Measurements from ENCODE around the gene ZNF511.
"Not testable (repeated sequence)": the region's sequence is repeated elsewhere in the genome, so short reads cannot be mapped to it uniquely, and the experiment has no call there.

The ZNF511 gene, protein sequence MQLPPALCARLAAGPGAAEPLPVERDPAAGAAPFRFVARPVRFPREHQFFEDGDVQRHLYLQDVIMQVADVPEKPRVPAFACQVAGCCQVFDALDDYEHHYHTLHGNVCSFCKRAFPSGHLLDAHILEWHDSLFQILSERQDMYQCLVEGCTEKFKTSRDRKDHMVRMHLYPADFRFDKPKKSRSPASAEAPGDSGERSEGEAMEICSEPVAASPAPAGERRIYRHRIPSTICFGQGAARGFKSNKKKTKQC

DNA sequence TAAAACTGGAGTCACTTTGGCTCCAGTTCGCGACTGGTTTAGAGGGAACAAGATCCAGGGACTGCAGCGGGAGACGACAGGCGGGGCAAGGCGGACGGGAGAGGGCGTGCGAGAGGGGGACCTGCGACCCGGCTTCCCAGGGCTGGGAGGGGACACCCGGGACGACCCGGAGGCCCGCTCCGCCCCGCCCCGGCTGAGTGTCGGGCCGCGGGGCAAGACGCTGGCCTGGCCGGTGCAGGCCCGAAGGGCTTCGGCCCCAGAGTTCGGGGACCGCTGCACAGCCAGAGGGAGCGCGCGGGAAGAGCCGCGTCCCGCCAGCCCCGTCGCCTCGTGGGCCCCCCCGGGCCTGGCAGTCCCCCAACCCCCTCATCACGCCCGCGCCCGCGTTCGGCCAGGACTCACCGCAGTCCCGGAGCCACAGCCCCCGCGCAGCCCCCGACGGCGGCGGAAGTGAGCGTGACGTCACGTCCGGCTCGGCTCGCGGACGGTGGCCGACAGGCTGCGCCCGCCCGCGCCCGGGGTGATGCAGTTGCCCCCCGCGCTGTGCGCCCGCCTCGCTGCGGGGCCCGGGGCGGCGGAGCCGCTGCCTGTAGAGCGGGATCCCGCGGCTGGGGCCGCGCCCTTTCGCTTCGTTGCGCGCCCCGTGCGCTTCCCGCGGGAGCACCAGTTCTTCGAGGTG lies at the start of gene ZNF511, which contains the start of gene TUBGCP2:
TSS of gene ZNF511 (plus strand) at position 494 of the 679 bp plus-strand sequence. CDS start at position 524, 30 bp downstream.
TSS of gene TUBGCP2 (minus strand) at position 452 of the 679 bp plus-strand sequence. CDS start 5,931 bp downstream, outside the sequence.
- peak; percentile 89 for DNase-seq

GRCh38 chr10:133259602-133259989 lies 49.1 kb upstream of the ZNF511 start:
- DNase-seq: no peak

DNA sequence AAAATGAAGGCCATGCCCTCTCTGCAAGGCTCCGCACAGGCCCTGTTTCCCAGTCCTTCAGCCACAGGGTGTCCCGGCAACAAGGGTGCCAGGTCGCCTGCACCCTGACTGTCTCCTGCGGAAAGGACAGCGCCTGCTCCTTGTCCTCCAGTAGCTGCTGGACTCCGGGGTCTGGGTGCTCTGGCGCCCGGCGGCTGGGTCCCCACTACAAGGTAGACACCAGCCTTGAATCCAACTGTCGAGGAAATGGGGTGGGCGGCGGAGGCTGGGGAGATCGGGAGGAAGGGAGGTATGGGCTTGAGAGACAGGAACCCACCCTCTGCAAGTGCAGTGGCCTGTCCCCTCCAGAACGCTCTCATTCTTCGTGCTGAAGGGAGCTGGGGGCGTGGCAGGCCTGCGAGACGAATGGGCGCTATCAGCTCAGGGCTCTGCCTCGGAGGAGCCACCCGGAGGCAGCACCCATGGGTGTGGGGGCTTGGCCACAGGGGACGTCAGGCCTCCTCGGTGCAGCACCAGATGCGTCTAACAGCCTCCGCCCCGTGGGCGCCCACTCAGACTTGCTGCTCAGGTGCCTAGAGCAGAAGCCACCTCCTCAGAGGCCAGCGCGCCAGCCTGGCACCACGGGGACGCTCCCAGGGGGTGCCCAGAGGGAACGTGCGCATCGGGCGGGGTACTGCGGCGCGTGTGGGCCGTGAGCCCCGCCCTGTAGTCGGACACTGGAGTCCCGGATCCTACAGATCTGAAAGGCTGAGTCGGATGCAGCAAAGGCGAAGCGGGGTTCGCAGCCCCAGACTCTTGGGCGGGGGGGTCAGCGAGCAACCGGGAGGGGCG lies 47.6 kb upstream of the ZNF511 start:
- DNase-seq: peak; percentile 4

- DNase-seq: peak; percentile 10
These were observed 46.9 kb upstream of the ZNF511 start for GRCh38 chr10:133261726-133262325.

GRCh38 chr10:133262696-133263095 lies 46.0 kb upstream of the ZNF511 start:
- no peak for DNase-seq

GRCh38 chr10:133263674-133264073 lies 45.0 kb upstream of the ZNF511 start:
- no peak for DNase-seq

GRCh38 chr10:133264461-133264860 lies 44.3 kb upstream of the ZNF511 start:
- DNase-seq: no peak

GRCh38 chr10:133265052-133265451 lies 43.7 kb upstream of the ZNF511 start:
- not testable (repeated sequence) for DNase-seq

DNA sequence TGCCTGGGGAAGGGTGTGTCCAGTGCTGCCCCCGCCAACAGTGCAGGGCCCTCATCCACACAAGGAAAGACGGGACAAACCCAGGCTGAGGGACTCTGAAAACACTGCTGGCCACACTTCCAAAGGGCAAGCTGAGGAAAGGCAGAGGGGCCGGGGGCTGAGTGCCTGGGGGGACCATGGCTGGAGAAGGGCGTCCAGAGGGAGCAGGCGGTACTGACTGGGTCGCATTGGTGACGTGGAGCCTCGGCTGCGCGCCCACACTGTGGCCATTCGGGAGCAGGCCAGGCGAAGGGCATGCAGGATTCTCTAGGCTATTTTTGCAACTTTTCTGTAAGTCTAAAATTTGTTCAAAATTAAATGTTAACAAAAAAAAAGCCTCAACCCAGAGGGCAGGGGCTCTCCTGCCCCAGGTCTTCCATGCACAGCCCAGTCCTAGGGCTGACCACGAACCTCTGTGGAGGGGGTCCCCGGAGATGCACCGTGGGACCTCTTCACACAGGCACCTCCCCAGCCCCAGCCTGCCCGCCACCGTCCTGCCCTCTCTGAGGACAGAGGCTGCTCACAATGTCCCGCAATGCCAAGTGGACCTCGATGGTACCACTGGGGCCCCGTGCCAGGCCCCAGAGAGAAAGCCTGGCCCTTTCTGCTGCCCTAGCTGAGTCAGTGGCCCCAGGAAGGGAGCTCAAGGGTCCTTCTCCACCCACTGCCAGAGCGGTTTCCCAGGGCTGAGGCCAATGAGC lies 42.5 kb upstream of the ZNF511 start:
- no peak for DNase-seq

- DNase-seq: no peak
These were observed 41.4 kb upstream of the ZNF511 start for GRCh38 chr10:133267293-133267692.

GRCh38 chr10:133267829-133268228 lies 40.9 kb upstream of the ZNF511 start:
- no peak for DNase-seq

- no peak for DNase-seq
These were observed 40.2 kb upstream of the ZNF511 start for GRCh38 chr10:133268532-133268931.

DNA sequence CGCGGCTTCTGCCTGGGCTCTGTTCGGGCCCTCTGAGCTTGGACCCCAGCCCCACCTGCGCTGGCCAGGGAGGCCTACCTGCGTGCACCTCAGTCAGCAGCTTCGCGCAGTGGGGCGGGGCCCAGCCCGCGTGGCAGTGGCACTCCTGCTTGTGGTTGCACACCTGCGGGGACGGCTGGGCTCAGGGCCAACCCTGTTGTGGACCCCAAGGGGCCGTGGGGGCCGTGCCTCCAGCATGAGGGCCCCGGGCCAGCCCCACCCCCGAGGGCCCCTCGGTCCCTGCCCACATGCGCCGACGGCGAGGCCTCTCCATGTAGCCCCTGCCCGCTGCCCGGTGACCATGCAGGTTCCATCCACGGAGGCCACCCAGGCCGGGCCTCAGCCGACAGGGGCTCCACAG lies 39.3 kb upstream of the ZNF511 start:
- DNase-seq: no peak

- no peak for DNase-seq
These were observed 38.5 kb upstream of the ZNF511 start for GRCh38 chr10:133270204-133270603.

DNA sequence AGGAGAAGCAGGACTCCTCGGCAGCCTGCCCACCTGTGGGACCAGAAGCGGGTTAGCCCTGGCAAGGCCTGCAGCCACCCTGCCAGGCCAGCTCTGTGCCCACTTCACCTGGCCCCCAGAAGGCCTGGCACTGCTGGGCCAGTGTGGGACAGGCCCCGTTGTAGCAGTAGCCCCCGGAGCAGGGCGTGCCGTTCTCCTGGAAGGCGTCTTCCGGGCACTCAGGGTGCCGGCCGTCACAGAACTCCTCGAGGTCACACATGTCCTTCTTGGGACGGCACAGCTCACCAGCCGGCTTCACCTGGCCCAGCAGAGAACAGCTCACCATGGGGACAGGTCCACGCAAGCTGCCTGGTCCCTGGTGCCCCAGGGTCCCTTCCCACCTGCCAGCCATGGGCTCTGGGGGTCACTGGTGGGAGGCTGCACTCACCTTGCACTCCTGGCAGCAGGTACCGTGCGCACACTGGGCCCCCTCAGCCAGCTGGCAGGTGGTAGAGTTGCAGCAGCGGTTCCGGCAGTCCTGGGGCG lies 37.9 kb upstream of the ZNF511 start:
- DNase-seq: no peak

DNA sequence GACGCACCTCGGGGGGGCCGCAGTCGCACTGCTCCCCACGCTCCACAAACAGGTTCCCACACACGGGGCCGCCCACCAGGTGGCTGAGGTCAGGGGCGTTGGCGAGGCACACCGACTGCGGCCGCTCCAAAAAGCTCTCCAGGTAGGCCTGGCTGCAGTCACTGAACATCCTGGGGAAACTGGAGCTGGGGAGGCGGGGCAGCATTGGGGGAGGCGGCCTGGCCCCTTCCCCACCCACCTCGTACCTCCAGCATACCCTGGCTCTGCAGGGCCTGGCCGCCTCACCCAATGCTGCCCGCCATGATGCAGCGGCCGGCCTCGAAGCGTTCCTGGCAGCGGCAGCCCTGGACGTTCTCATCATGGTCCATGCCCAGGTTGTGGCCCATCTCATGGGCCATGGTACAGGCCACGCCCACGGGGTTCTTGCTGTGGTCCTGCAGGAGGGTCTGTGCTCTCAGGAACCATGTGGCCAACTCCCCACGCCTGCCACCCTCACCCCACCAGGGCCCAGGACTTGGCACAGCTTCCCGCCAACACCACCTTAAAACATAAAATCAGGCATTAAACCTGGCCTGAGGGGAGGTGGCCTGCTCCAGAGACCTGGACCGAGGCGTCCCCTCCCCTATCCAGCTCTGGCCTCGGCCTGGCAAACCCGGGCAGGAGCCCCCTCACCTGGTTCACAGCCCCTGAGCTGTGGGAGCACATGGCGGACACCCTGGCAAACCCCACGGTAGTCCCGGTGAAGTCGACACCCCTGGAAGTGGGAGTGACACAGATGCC lies 37.0 kb upstream of the ZNF511 start:
- DNase-seq: no peak

GRCh38 chr10:133272301-133272963 lies 36.3 kb upstream of the ZNF511 start:
- DNase-seq: no peak

DNA sequence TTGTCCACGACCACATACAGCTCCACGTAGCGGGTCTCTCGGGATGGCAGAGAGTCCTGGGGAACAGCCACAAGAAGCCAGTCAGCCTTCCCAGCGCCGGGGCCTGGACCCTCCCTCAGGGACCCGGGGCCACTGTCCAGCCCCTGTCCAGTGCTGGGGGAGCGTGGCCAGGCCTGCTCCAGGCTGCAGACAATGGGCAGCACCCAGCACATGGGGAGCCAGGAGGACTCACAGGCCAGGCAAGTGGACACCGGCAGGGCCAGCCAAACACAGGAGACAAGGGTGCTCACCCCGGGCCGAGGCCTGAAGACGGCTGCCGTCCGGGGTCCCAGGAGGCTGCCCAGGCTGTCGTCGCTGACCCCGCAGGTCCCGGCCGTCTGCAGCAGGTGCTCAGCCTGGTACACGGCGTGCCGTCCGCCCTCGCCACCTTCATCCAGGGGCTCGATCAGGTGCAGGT lies 35.7 kb upstream of the ZNF511 start:
- no peak for DNase-seq

- DNase-seq: no peak
These were observed 35.1 kb upstream of the ZNF511 start for GRCh38 chr10:133273534-133274143.
